Effector memory CD4-positive, alpha-beta T cell (primary cell): ENCODE results near the gene ZBTB9.

Experiments
- DNase-seq, 3 donors: peaks; one replicate each; pipeline ENCODE4 v3.0.0-alpha.2; 2020
- H3K27ac ChIP-seq: 2 replicates; pipeline ENCODE4 v1.7.0; 2013; ENCODE audit warnings: mild to moderate bottlenecking, low read length, moderate library complexity; ENCODE audit not compliant: insufficient read depth, poor library complexity, severe bottlenecking
- H3K27me3 ChIP-seq: replicated peaks from 2 replicates; pipeline ENCODE4 v1.7.0; 2013; ENCODE audit warnings: mild to moderate bottlenecking, low read length; ENCODE audit not compliant: insufficient read depth, control insufficient read depth, poor library complexity, severe bottlenecking
- H3K36me3 ChIP-seq: 2 replicates; pipeline ENCODE4 v1.7.0; 2013; ENCODE audit warnings: mild to moderate bottlenecking, low read length, moderate library complexity; ENCODE audit not compliant: control insufficient read depth, insufficient read depth
- H3K4me1 ChIP-seq: 2 replicates; pipeline ENCODE4 v1.7.0; 2013; ENCODE audit warnings: low read length, mild to moderate bottlenecking; ENCODE audit not compliant: control insufficient read depth, insufficient read depth, poor library complexity, severe bottlenecking
- H3K4me3 ChIP-seq: 2 replicates; pipeline ENCODE4 v1.7.0; 2013; ENCODE audit warnings: low read length, low read depth, mild to moderate bottlenecking; ENCODE audit not compliant: insufficient read depth, poor library complexity, severe bottlenecking
- H3K9me3 ChIP-seq: 2 replicates; pipeline ENCODE4 v1.7.0; 2013; ENCODE audit warnings: mild to moderate bottlenecking, low read length, moderate library complexity; ENCODE audit not compliant: control insufficient read depth

The ZBTB9 gene

GRCh38 chr6:33490198-33490597 is 35.8 kb downstream of the ZBTB9 start:
- no peaks in the 10 kb centered on the region for H3K27me3 ChIP-seq
- no peak overlapping the region for H3K4me3 ChIP-seq
- no peak overlapping the region for H3K27ac ChIP-seq
- no peaks in the 10 kb centered on the region for H3K4me1 ChIP-seq
- H3K36me3 ChIP-seq: no peaks in the 10 kb centered on the region
- no peak for DNase-seq
- H3K9me3 ChIP-seq: no peaks in the 10 kb centered on the region

- no peak overlapping the region for H3K27ac ChIP-seq
- H3K36me3 ChIP-seq: no peaks in the 10 kb centered on the region
- H3K4me3 ChIP-seq: no peak overlapping the region
- no peak for DNase-seq
- H3K4me1 ChIP-seq: no peaks in the 10 kb centered on the region
- no peaks in the 10 kb centered on the region for H3K9me3 ChIP-seq
- H3K27me3 ChIP-seq: no peaks in the 10 kb centered on the region
These were observed 36.2 kb downstream of the ZBTB9 start for GRCh38 chr6:33490621-33491020.

DNA sequence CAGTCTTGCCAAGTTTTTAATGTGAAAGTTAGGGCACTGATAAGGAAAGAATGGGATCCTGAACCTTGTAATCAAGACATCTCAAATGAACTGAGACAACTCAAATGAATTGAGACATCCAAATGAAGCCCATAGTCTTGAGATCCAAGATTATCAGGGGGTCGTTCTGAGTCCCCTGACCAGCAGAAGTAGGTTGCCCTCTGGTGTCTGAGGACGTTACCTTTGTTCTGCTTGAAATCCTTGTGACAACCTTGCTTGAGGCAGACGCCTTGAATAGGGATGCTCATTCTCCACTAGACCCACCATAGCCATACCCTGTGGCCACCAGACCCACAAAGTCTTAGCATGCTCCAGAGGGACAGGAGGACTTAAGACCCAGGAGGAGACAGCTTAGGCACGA is 37.7 kb downstream of the ZBTB9 start:
- Histone ChIP-seq H3K36me3 (no peaks in the 10 kb centered on the region), H3K4me1 (no peaks in the 10 kb centered on the region), H3K27me3 (no peaks in the 10 kb centered on the region), H3K4me3 (no peak overlapping the region), H3K27ac (no peak overlapping the region), H3K9me3 (no peaks in the 10 kb centered on the region)
- DNase-seq: no peak

DNA sequence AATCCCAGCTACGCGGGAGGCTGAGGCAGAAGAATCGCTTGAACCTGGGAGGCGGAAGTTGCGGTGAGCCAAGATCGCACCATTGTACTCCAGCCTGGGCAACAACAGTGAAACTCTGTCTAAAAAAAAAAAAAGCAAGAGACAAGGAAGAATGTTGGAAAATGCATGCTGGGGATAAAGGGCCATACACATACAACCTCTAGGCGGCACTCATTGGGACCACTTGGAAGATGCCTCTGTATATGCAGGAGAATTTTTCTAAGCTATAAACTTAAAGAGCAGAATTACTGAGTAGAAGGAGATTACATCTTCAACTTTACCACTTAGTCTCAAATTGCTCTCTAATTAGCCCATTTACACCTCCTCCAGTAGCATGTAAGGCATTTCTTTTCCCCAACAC is 42.8 kb downstream of the ZBTB9 start:
- no peaks in the 10 kb centered on the region for H3K9me3 ChIP-seq

GRCh38 chr6:33502486-33502885 is 48.1 kb downstream of the ZBTB9 start:
- Histone ChIP-seq H3K36me3 (no peaks in the 10 kb centered on the region), H3K4me1 (no peaks in the 10 kb centered on the region), H3K4me3 (no peak overlapping the region), H3K27ac (no peak overlapping the region), H3K9me3 (no peaks in the 10 kb centered on the region), H3K27me3 (no peaks in the 10 kb centered on the region)
- DNase-seq: no peak

More for the DNA sequence above, 42.8 kb downstream of the ZBTB9 start:
- H3K36me3 ChIP-seq: no peaks in the 10 kb centered on the region
- no peaks in the 10 kb centered on the region for H3K4me1 ChIP-seq
- no peak overlapping the region for H3K4me3 ChIP-seq
- DNase-seq: no peak
- no peaks in the 10 kb centered on the region for H3K27me3 ChIP-seq
- H3K27ac ChIP-seq: no peak overlapping the region

DNA sequence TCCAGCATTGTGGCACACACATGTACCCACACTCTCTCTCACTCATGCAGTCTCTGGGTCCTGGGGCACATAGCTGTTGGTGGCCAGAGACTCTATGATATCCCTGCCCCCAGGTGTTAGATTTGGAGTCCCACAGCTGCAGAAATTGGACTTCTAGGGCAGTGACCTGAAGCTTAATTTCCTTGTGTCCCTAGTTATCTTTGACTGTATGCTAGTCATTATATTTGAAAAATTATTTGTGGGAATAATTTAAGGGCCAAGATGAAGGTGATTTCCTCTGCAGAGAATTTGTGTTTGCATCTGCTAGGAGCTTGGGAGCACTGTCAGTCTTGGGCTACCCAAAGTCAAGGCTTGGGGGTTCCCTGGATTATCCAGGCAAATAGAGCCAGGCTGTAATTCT is 50.1 kb downstream of the ZBTB9 start:
- Histone ChIP-seq H3K36me3 (no peaks in the 10 kb centered on the region), H3K4me3 (no peak overlapping the region), H3K4me1 (no peaks in the 10 kb centered on the region), H3K27ac (no peak overlapping the region), H3K27me3 (no peaks in the 10 kb centered on the region), H3K9me3 (no peaks in the 10 kb centered on the region)
- DNase-seq: no peak

DNA sequence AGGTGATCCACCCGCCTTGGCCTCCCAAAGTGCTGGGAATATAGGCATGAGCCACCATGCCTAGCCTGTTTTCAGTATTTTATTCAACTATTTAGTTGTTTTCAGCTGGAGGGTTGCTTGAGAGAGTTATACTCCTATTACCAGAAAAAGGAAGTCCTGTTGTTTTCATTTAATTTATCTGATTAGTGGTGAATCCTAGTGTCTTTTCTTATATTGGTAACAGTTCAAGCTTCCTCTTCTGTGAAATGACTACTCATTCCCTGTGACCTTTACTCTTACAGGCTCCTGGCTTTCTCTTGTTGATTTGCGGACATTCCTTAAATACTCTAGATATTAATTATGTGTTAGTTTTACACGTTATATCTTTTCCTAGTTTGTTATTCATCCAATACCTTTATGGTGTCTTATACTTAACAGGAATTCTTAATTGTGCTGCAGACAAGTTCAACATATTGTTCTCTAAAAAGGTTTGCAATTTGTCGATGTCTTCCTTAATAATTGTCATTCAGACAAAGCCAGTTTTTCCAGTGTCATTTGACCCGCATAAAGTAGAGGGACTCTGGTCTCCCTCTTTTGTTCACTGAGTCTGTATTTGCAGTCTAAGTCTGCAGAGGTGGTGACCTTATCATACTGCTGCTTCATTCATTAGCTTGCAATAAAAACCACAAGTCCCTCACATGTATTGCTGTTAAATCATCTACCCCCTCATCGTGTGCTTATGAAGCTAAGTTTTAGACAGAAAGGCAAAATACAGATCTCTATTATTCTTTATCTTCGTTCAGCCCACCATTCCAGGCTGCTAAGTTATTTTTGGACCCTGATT is 51.4 kb downstream of the ZBTB9 start:
- no peaks in the 10 kb centered on the region for H3K36me3 ChIP-seq
- H3K9me3 ChIP-seq: no peaks in the 10 kb centered on the region
- H3K4me3 ChIP-seq: no peak overlapping the region
- H3K27me3 ChIP-seq: no peaks in the 10 kb centered on the region
- H3K27ac ChIP-seq: no peak overlapping the region
- DNase-seq: no peak
- H3K4me1 ChIP-seq: no peaks in the 10 kb centered on the region
